Measurements from ENCODE around the gene USF2. TPM values are rescaled to one million over a fixed set of nuclear protein-coding genes. Genes with fewer than 3 reads are reported as not detected.
"Not testable (repeated sequence)": the region's sequence is repeated elsewhere in the genome, so short reads cannot be mapped to it uniquely, and the experiment has no call there.

Gene USF2
- total RNA-seq, 1 experiment from 2014 or later: 123 TPM

DNA sequence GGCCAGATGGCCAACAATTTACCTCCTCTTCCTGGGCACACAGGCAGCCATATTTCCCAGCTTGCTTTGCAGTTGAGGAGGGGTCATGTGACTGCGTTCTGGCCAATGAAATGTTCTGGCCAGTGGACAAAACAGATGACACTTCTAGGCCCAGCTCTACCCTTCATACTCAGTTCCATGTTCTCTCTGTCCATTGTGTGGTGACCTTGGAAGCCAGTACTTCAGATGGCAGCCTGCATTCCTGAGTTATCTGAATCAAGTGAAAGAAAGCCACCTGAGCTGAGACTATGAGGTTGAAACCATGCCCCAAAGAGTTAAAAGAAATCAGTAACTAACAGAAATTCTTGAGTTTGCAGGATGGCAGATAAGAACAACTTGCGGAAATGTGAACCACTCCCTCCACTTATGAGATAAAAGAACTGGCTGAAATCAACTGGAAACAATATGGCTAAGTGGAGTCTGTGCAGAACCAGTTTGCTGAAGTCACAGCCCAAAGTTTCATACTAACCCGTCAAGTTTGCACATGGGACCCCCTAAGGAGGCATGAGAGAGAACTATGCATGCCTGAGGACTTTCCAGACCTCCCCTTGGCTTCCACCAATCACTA lies 48.3 kb upstream of the USF2 start:
- H4K91ac ChIP-seq (ENCODE audit: insufficient read length, low read depth, low read length): no peak overlapping the region
- no peak overlapping the region for H3K56ac ChIP-seq (ENCODE audit: insufficient read length, low read depth, low read length)
- no peak overlapping the region for H2BK15ac ChIP-seq (ENCODE audit: low read depth, low read length)
- no peak for TF ChIP-seq CTCF (conservative IDR thresholded peaks at IDR 0.05)
- H3K79me2 ChIP-seq (ENCODE audit: insufficient read depth, low read length): no peaks in the 10 kb centered on the region
- H2BK20ac ChIP-seq (ENCODE audit: low read depth, low read length, poor library complexity, severe bottlenecking): no peak overlapping the region
- H3T11ph ChIP-seq (ENCODE audit: low read length): no peak overlapping the region
- Mint-ChIP-seq H3K36me3 (ENCODE audit: insufficient read depth in 1 of 3, low read depth in 3 of 3) (peaks cover 0 to 5% (median 5%) of the 10 kb centered on the region in 3 experiments; a peak in 6 of 7 replicates), H3K27me3 (ENCODE audit: low read depth) (peaks cover 6% of the 10 kb centered on the region), H3K4me1 (peaks cover 11 to 15% of the 10 kb centered on the region in 2 experiments), H3K9me3 (peaks cover 7 to 13% of the 10 kb centered on the region in 2 experiments), H3K4me3 (no peak overlapping the region), H3K27ac (no peak overlapping the region)
- no peak overlapping the region for H3K4ac ChIP-seq (ENCODE audit: low read depth, low read length)
- no CpG with 5 or more reads among the region's 3 CpGs for WGBS (ENCODE audit: extremely low coverage, insufficient read length, low lambda C conversion rate)
- H3K79me1 ChIP-seq (ENCODE audit: insufficient read depth, low read depth, low read length, poor library complexity, severe bottlenecking): no peaks in the 10 kb centered on the region
- H3K23ac ChIP-seq (ENCODE audit: insufficient read length, low read depth, low read length): no peak overlapping the region
- no peak overlapping the region for H2BK12ac ChIP-seq (ENCODE audit: insufficient read length, low read depth, low read length)
- no peak overlapping the region for H2BK5ac ChIP-seq (ENCODE audit: insufficient read length, low read length)
- no peaks in the 10 kb centered on the region for H3K27me3 ChIP-seq (ENCODE audit: insufficient read depth, low read length)
- H3K9ac ChIP-seq (ENCODE audit: extremely low read depth, insufficient read length, low read length): no peak overlapping the region
- H3K18ac ChIP-seq (ENCODE audit: insufficient read length, low read depth, low read length): no peak overlapping the region
- H4K20me1 ChIP-seq (ENCODE audit: control insufficient read depth, insufficient read depth, insufficient read length): no peaks in the 10 kb centered on the region
- no peak overlapping the region for H4K5ac ChIP-seq (ENCODE audit: insufficient read length, low read depth, low read length)
- no peak overlapping the region for H2AK5ac ChIP-seq (ENCODE audit: insufficient read length, low read length)
- no peaks in the 10 kb centered on the region for H3K23me2 ChIP-seq (ENCODE audit: insufficient read length, low read depth, low read length, poor library complexity, severe bottlenecking)
- no peak for DNase-seq
- peaks cover 2% of the 10 kb centered on the region; the same call in 1 of the 2 replicates for H3K4me1 ChIP-seq (ENCODE audit: insufficient read depth, low read length)
- H2BK120ac ChIP-seq (ENCODE audit: low read depth, low read length, poor library complexity, severe bottlenecking): no peak overlapping the region
- no peak overlapping the region for H4K8ac ChIP-seq (replicated peaks; ENCODE audit: insufficient read length, low read depth, low read length)
- H3K27ac ChIP-seq (ENCODE audit: insufficient read length, low read depth, low read length): no peak overlapping the region
- no peak overlapping the region for H3K14ac ChIP-seq (ENCODE audit: insufficient read depth, low read length)
- H3K9me3 ChIP-seq (ENCODE audit: control insufficient read depth, low read depth, low read length): no peaks in the 10 kb centered on the region
- no peak overlapping the region for H2AFZ ChIP-seq (ENCODE audit: low read length)
- H3K4me2 ChIP-seq (ENCODE audit: insufficient read depth, insufficient read length, low read length): no peak overlapping the region

- H3K27me3 Mint-ChIP-seq (ENCODE audit: low read depth); H2BK20ac ChIP-seq (ENCODE audit: low read depth, low read length, poor library complexity, severe bottlenecking); H3K4me1 ChIP-seq (ENCODE audit: insufficient read depth, low read length); H3K27me3 ChIP-seq (ENCODE audit: insufficient read depth, low read length); H3T11ph ChIP-seq (ENCODE audit: low read length); H3K14ac ChIP-seq (ENCODE audit: insufficient read depth, low read length); H2AK5ac ChIP-seq (ENCODE audit: insufficient read length, low read length); H4K8ac ChIP-seq (replicated peaks; ENCODE audit: insufficient read length, low read depth, low read length); H2AFZ ChIP-seq (ENCODE audit: low read length); H3K79me2 ChIP-seq (ENCODE audit: insufficient read depth, low read length); H4K5ac ChIP-seq (ENCODE audit: insufficient read length, low read depth, low read length); H4K91ac ChIP-seq (ENCODE audit: insufficient read length, low read depth, low read length); H3K9me3 ChIP-seq (ENCODE audit: control insufficient read depth, low read depth, low read length); H3K79me1 ChIP-seq (ENCODE audit: insufficient read depth, low read depth, low read length, poor library complexity, severe bottlenecking); H3K23me2 ChIP-seq (ENCODE audit: insufficient read length, low read depth, low read length, poor library complexity, severe bottlenecking); H3K18ac ChIP-seq (ENCODE audit: insufficient read length, low read depth, low read length); H2BK12ac ChIP-seq (ENCODE audit: insufficient read length, low read depth, low read length); DNase-seq; H3K9ac ChIP-seq (ENCODE audit: extremely low read depth, insufficient read length, low read length); H3K56ac ChIP-seq (ENCODE audit: insufficient read length, low read depth, low read length); H3K23ac ChIP-seq (ENCODE audit: insufficient read length, low read depth, low read length); H3K4me2 ChIP-seq (ENCODE audit: insufficient read depth, insufficient read length, low read length); H3K4ac ChIP-seq (ENCODE audit: low read depth, low read length); H3K36me3 Mint-ChIP-seq (ENCODE audit: insufficient read depth in 1 of 3, low read depth in 3 of 3); H2BK15ac ChIP-seq (ENCODE audit: low read depth, low read length); H3K27ac ChIP-seq (ENCODE audit: insufficient read length, low read depth, low read length); H3K4me3 Mint-ChIP-seq; H3K27ac Mint-ChIP-seq; H2BK5ac ChIP-seq (ENCODE audit: insufficient read length, low read length); H4K20me1 ChIP-seq (ENCODE audit: control insufficient read depth, insufficient read depth, insufficient read length); H2BK120ac ChIP-seq (ENCODE audit: low read depth, low read length, poor library complexity, severe bottlenecking): not testable (repeated sequence)
- H3K9me3 Mint-ChIP-seq: peaks cover 7 to 13% of the 10 kb centered on the region in 2 experiments
- H3K4me1 Mint-ChIP-seq: peaks cover 9 to 20% of the 10 kb centered on the region in 2 experiments
- no CpG with 5 or more reads among the region's 4 CpGs for WGBS (ENCODE audit: extremely low coverage, insufficient read length, low lambda C conversion rate)
Measured at GRCh38 chr19:35220973-35221590, 47.7 kb upstream of the USF2 start.
